Measurements from ENCODE around the gene RFTN1.

DNA sequence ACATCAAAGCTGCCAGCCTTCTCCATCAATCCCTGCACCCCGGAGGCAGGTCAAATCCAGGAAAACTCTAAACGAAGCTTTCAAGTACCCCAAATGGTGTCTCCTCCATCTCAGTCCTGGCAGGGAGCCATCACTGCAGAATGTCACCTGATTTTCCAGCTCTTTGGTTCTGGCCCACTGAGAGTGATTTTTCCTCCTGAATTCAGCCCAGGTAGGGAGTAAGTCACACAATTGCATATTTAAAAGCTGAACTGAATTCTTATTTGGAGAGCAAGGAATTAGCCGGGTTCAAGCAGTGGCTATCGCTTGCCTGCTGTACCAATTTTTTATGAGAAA is 5.3 kb downstream of the RFTN1 start:
- TF ChIP-seq, protein P1, sequence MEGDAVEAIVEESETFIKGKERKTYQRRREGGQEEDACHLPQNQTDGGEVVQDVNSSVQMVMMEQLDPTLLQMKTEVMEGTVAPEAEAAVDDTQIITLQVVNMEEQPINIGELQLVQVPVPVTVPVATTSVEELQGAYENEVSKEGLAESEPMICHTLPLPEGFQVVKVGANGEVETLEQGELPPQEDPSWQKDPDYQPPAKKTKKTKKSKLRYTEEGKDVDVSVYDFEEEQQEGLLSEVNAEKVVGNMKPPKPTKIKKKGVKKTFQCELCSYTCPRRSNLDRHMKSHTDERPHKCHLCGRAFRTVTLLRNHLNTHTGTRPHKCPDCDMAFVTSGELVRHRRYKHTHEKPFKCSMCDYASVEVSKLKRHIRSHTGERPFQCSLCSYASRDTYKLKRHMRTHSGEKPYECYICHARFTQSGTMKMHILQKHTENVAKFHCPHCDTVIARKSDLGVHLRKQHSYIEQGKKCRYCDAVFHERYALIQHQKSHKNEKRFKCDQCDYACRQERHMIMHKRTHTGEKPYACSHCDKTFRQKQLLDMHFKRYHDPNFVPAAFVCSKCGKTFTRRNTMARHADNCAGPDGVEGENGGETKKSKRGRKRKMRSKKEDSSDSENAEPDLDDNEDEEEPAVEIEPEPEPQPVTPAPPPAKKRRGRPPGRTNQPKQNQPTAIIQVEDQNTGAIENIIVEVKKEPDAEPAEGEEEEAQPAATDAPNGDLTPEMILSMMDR (IDR thresholded peaks at IDR 0.05) = no peak
- TF ChIP-seq POLR2A (IDR thresholded peaks at IDR 0.05) = no peak
- TF ChIP-seq EP300 (IDR thresholded peaks at IDR 0.05) = no peak

Measured in ovary (tissue), 3 donors.